Measurements from ENCODE around the gene CHIC2.

CHIC2 gene

DNA sequence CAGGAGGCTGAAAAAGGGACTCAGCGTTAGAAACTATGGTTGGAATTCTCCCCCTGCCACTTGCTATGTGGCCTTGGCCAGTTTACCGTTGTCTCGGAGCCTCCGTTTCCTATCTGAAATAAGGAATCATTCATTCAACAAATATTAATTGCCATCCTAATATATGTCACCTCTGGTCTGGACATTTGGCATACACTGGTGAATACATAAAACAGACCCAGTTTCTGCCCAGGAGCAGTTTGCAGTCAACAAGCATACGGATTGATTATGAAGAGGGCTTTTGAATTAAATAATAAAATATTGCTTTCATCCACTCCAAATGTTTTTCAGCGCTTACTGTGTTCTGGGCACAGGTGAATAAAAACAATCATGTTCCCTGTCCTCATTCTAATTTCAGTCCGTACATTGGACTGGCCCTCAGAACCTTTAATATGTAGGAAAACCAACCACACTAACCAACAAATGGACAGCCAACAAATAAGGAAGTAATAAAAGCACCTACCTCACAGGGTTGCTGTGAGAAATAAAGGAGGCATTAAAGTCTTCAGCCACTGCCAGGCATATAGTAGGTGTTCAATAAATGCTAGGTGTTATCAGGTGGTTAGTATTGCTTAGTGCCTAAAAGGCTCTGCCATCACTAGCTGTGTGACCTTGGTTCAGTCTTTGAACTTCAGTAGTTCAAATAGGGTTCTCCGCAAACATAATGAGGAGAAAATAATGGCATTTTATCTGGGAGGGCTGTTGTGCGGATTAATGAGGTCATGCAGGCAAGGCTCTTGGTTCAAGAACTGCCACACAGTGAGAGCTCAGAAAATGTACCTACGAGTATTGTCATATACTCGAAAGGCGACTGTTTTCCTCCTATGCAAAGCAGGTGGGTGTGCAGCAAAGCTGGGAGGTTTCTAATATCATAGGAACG, 28.3 kb upstream of the CHIC2 start:
- DNase-seq, result no peak

DNA sequence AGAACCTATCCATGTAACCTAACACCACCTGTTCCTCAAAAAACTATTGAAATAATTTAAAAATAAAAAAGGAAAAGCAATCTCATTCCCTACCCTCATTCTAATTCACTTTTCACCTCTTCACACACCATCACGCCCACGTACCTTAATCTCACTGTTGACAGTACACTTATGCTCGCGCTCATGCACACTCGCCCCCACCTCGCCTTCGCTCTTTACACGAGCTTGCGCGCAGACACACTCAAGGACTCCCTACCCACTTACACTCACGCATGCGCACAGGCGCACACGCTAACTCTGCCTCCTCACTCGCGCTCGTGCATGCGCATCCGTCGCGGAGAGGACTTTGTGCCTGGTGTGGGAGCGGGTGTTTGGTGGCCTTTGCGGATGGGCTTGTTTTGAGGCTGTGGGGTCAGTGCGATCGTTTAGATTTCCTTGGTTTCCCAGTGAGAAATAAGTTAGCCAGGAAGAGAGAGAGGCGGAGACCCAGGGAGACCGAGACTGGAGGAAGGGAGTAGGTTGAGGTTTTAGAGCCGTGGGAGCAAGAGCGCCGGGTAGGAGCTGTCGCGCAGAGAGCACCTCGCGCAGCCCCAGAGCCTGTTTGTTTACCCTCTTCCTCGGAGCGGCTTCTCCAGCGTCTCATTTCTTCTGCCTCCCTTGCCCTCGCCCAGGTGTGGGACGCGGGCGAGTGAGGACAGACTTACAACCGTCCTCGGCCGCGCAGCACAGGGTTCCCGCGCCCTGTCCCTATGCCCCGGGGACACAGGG, 27.4 kb upstream of the CHIC2 start:
- DNase-seq, result peak; percentile 74

DNA sequence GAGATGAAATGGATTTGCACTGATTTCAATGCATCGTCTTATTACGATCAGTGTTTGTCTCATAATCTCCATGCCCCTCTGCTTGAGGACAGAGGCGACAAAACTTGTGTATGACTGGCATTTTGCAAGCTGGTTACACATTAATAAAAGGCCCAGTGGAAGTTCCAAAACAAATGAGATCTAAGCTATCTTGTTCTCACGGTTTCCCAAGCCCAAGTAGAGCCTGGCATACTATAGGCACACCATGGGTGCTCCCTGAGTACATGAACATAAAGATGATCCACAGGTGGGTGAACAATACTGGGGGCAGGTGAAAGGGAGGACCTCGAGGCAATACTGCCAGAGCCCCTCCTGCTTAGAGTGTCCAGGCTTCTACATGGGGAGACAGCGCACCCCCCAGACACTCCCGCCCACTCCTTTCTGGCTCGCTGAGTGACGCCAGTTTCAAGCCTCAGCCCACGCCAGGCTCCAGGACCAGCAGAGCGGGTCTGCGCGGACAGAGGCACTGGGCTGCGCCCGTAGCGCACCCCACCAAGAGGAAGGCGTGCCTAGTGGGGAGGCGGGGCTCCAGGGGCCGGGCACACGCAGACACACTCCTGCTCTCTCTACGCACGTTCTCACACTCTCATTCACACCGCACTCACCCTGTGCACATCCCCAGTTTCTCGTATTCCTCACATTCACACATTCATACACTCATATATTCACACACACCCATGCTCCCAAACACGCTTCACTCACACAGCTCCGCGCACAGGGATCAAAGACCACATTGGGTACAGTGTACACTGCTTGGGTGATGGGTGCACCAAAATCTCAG, 26.6 kb upstream of the CHIC2 start:
- DNase-seq, result no peak

DNA sequence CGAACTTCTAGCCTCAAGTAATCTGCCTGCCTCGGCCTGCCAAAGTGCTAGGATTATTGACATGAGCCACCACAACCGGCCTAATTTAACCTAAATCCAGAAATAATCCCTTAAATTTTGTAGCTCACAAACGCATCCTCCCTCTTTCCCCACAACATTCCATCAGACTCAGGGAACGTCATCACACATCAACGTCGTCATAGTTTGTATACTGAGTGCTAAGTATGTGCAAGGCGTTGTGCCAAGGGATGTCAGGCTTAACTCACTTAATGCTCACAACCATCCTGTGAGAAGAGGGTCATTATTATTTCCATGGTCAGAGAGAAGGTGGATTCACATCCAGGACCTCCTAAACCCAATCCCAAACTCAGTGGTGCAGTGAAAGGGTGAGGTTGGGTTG, 26.0 kb upstream of the CHIC2 start:
- DNase-seq, result no peak

DNA sequence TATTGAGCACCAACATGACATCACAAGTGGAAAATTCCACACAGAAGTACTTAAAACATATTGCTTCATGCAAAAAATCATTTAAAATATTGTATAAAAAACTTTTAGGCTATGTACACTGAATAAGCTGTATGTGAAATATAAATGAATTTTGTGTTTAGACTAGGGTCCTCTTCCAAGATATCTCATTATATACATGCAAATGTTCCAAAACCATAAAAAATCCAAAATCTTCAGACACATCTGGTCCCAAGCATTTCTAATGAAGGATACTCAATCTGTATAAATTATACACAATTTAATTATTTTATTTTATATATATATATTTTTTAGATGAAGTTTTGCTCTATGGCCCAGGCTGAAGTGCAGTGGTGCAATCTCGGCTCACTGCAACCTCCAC, 25.5 kb upstream of the CHIC2 start:
- no peak for DNase-seq

DNA sequence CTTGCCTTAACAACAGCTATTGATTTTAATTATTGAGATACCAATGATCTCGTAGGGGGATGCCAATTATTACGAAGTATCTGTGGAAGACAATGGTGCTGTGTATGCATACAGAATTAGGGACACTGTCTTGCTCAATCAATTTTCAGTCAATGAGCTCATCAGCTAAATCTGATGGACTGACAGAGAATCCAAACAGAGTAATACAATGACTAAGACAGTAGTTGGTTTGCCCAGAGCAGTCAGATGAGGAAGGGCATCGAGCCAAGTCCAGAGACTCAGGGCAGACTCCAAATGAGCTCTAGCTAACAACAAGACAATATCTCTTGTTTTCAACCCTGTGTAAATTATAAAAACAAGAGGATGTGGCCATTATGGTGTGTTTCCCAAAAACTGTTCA, 20.9 kb upstream of the CHIC2 start:
- peak; percentile 35 for DNase-seq

DNA sequence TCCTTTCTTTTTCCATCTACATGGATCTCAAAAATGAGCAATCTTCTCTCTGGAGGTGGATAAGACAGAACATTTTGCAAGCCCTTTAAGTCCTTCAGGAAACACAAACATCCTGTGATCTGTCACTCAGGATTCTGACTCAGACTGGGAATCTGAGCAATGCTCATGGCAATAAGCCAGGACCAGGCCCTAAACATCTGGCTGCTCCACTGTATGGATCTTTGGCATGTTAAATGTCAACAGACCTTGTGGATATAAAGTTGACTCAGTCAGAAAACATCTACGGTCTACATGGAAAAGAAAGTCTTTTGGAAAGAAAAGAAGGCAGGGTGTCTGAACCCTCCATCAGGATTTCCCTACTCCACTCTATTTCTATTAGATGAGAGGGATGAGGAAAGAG, 17.8 kb upstream of the CHIC2 start:
- no peak for DNase-seq

DNA sequence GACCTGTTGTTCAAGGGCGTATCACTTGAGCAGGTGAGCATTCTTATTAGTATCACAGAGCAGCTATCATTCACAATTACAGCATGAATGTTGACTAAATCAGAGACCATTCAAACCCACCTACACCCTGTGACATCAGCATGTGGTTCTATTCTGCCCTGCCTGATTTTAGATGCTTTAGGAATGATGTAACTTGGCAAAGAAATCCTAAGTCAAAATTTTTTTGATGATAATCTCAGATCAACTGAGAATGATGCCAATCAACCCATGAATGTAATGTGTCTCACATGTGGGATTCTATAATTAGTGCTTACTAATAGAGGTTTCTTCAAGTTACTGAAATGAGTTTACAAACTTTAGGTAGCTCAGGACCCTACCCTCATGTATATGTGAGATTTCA, 13.4 kb upstream of the CHIC2 start:
- no peak for DNase-seq

DNA sequence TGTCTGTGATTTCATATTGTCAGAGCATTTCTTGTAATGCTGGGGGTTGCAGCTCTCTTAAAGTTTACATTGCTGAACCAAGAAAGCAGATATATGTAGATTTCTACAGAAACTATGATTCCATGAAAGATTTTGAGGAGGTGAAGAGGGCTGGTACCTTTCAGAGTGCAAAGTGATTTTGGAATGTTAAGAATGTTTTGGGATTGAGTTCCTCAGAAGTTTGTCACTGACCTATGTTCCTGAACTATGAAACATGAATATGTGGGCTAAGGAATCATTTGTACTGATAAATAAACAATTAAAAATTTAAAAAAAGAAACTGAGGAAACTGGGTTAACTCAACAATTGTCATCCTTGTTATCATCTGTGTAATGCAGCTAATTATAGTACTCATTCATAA, 12.3 kb upstream of the CHIC2 start:
- DNase-seq, result no peak

DNA sequence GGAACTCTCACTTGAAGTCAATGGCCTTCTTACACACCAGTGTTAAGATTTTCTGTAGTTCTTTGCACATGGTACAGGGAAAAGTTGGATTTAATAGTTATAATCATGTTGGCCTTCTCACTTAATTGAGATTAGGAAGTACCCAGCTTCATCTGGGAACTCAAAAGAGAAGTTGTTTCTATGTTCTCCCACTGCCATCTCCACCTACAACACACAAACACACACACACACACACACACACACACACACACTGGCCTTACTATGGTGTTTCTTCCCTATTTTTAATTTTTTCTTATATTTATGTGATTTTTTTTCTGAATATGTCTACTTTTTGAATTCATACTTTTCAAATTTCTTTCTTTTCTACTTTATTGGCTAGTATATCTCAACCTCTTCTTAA, 10.0 kb upstream of the CHIC2 start:
- peak; percentile 9 for DNase-seq

DNA sequence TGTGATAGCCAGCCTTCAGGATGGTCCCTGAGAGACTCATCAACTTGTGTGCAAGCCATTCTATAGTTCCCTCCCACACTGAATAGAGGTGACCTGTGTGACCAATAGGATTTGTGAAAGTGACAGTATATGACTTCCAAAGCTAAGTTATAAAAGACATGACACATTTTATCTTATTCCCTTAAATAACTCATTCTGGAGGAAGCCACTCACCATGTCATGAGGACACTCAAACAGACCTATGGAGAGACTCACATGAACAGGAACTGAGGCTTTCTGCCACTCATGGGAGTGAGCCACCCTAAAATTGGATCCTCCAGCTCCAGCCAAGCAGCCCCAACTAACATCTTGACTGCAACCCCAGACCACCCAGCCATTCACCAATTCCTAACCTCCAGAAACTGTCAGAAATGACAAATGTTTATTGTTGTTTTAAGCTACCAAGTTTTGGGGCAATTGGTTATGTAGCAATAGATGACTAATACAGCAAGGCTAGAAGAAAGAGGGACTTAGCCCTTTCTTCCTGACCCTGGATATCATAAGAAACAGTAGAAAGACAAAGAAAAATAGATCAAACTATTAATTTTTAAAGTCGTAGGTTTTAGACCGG, 9.0 kb upstream of the CHIC2 start:
- DNase-seq, result peak; percentile 74

DNA sequence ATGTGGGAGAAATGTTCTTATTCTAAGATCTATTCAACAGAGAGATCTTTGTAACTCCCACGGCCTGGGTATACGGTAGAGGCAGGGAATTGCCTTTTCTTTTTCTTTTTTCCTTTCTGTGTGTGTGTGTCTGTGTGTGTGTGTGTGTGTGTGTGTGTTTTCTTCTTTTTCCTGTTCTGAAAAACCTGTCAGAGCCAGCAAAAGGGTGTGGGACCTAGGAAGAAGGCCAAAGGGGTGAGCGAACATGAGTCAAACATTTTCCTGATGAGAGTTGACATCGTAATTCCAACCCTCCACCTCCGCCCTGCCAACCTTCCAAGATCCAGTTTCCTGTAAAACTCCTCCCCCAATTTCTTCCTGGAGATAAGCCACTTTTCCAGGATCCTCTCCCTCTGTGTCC, 2.8 kb upstream of the CHIC2 start:
- no peak for DNase-seq

DNA sequence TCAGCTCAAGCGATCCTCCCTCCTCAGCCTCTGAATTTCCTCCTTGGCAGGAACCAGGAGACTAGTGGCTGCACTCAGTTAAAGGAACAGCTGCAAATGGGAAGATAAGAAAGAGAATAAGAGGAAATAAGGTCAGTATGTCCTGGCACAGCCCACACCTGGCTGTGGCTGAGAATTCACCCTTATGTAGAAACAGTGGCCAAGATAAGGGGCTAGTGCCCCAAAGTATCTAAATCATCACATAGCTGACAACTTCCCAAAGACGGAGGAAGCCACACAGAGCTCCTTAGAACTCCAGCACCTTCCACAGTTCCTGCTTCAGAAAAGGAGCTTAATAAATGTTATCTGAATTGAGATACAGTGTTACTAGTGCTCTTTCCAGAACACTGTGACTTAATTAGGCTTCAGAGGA, 2.3 kb upstream of the CHIC2 start:
- peak; percentile 5 for DNase-seq

DNA sequence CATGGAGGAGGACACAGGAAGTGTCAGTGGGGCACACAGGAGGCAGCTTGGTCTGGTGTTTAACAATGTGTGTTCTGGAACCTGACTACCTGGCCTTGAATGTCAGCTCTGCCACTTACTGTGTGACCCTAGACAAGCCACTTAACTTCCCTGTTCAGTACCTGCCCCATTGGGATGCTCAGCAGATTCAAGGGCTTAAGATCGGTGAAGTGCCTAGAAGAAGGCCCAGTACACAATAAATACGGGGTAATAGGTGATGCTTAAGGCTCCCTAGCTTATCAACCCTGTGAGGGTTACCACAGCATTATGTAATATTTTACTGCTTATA, 1.6 kb upstream of the CHIC2 start:
- no peak for DNase-seq

DNA sequence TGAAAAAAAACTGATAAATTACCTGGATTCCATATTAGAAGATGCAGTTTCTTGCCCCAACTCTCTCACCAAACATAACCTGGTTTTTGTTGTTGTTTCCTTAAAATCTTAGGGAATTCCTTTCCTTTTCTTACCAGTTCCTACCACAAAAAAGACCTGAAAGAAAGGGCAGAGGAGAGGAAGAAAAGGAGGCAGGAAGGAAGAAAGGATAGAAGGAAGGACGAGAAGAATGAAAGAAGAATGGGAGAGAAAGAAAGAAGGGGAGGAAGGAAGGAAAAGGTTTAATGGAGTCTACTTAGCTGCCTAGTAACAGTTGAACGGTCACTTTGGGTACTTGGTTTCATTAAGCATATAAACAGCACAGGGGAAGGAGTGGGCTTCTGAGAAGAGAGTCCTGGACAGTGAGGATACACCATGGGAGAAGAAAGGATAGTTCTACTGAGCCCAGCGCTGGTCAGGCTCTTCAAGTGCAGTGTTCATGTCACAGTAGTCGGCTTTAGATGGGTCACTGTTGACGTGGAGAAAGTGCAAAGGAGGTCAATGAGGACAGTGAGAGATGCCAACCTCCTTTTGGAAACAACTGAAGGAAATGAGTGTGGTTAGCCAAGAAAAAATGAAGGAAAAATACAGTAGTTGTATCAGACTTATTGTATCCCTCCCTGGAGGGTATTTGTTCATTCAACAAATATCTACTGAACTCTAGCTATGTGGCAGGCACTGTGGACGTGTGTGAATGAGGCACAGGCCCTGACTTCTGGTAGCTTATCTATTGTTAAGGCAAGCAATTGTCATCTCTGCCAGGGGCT, 1.1 kb upstream of the CHIC2 start:
- DNase-seq, result no peak

DNA sequence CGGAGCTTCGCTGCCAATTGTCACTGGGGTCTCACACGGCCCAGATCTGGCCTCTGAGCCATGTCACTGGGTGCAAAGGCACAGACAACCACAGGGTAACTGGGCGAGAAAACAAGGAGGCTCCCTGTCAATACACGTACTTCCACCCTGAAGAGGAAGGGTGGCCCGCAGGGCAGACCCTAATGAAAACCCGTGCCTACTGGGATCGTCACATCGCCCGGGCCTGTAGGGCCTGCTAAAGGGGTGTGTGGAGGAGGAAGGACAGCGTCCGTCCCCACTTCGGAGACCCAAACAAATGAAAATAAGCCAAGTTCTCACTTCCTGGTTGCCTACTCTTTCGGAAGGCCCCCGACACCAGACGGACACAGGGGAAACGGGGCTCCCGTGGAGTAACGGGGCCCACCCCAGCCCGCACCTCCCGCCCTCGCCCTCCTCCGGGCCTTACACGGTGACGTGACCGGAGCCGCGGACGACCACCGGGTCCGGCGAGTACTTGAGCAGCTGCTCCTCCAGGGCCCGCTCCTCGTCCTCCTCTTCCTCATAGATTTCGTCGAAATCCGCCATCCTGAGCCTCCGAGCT, 578 bp downstream of the CHIC2 start:
- peak; percentile 44 for DNase-seq

DNA sequence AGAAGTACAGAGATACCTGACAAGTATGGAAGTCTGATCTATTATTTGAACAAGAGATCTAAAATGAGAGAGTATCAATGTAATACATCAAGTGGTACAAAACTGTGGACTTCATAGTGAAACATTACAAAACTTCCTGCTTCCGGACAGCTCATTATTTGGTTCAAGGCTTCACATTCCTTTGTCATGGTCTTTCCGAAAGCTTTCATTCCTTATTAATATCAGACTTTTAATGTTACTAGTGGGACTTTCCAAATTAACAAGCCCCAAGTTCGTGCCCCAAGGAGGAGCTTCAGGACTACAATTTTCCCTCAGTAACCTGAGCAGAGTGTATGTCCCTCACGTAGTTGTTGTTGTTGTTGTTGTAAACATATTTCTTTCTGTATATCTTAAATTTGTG, 1.2 kb downstream of the CHIC2 start:
- peak; percentile 8 for DNase-seq

DNA sequence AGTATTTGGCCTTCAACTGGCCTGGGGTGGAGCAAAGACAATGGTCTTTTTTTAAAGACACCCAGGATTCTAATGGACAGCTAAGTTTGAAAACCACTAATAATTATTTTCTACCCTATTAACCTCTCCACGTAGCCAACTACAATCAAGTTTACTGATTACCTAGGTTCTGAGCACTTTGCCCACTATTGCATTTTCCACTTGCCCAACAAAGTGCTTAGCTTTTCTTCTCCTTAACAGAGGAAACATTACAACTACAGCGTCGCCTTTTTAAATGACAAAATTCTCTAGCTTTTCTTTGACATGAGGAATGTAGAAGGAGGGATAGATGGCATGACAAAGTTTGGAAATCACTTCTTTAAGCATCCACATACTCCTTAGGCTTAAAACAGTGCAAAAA, 2.0 kb downstream of the CHIC2 start:
- DNase-seq, result no peak

DNA sequence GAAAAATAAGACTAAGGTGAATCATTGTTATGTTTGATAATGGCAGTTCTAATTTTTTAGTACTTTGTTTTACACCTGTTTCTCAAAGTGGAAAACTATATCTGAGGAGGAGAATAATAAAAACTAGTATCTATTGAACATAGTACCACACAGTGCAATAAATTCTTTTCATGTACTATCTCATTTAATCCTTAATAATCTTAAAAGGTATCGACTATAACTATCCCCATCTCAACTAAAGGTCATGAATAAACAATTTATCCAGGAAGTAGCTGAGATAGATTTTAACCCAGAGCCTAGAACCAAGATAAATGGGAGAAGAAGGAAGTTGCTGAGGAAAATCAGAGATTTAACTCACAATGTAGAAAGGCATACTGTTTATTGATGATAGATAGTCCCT, 2.5 kb downstream of the CHIC2 start:
- DNase-seq, result no peak

DNA sequence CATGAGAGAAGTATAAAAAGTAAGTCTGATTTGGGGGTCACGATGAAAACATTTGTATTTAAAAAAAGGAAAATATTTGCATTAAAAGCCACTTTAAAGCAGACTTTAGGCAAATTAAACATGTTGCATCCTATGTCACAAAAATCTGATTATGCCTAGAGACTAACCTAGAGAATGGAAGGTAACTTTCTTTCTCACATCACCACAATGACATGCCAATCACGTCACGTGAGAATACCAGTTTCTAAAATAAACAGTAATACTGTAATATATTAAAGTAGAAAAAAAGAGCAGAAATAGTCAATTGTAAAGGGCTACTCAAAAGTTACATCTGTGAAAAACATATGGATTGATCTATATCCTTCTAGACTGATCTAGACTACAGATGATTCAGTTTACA, 3.3 kb downstream of the CHIC2 start:
- no peak for DNase-seq

DNA sequence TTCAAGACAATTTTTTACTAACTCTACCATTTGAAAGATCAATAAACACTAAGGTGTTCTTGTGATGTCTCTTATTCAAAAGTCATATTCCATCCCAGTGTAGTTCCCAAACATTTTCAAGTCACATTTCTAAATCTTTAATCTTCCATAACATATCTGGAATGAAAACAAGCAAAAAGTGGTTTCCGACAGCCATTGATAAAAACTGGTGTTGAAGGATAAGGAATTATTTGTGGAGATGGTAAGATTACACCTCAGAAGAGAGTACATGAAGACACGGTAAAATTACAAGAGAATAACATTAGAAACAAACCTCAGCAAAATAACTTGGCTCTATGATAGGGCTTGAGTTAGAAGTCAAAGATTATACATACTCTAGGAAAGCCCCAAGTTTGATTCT, 4.3 kb downstream of the CHIC2 start:
- DNase-seq, result no peak

DNA sequence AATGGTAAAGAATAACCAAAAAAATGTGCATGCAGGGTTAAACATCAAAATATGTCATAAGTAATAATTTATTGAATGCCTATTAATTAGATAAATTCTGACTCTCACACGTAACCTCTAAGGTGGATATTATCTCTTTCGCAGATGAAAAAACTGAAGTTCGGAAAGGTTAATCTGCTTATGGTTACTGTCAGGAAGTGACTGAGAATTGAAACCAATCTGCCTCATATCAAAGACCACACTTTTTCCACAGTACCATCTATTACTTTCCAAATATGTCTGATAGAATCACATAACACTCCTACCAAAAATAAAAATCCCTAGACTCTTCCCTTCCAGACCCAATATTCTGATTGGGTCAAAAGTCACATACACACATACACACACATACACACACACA, 6.2 kb downstream of the CHIC2 start:
- DNase-seq, result peak; percentile 13
